GM12872 (cell line): Measurements from ENCODE around the gene KLHL29.

ENCODE experiments used
- TF ChIP-seq, protein P1 (sequence below): IDR thresholded peaks from 3 replicates; pipeline ENCODE4 v1.5.1; 2011; ENCODE audit warnings: low read depth, mild to moderate bottlenecking, low read length, moderate library complexity; ENCODE audit not compliant: insufficient read depth

Gene KLHL29

DNA sequence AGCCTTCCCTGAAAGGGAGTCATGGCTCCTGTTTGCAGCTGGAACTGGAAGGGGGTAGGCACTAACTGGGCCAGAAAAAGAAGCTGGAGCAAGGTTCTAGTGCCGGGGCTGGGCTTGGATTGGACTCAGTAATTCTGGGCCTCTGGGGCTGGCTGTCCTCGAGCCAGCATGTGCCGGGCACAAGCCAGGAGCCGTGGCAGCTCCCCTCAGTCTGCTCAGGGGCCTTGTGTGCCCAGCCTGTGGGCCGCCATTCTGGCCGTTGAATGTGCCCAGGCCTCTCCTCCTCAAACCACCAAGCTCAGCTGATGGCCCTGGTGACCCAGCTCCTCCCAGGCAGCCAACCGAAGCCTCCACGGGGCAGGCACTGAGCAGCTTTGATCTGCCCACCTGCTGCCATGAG lies 119.6 kb downstream of the KLHL29 start:
- TF ChIP-seq, protein P1, sequence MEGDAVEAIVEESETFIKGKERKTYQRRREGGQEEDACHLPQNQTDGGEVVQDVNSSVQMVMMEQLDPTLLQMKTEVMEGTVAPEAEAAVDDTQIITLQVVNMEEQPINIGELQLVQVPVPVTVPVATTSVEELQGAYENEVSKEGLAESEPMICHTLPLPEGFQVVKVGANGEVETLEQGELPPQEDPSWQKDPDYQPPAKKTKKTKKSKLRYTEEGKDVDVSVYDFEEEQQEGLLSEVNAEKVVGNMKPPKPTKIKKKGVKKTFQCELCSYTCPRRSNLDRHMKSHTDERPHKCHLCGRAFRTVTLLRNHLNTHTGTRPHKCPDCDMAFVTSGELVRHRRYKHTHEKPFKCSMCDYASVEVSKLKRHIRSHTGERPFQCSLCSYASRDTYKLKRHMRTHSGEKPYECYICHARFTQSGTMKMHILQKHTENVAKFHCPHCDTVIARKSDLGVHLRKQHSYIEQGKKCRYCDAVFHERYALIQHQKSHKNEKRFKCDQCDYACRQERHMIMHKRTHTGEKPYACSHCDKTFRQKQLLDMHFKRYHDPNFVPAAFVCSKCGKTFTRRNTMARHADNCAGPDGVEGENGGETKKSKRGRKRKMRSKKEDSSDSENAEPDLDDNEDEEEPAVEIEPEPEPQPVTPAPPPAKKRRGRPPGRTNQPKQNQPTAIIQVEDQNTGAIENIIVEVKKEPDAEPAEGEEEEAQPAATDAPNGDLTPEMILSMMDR, result no peak

DNA sequence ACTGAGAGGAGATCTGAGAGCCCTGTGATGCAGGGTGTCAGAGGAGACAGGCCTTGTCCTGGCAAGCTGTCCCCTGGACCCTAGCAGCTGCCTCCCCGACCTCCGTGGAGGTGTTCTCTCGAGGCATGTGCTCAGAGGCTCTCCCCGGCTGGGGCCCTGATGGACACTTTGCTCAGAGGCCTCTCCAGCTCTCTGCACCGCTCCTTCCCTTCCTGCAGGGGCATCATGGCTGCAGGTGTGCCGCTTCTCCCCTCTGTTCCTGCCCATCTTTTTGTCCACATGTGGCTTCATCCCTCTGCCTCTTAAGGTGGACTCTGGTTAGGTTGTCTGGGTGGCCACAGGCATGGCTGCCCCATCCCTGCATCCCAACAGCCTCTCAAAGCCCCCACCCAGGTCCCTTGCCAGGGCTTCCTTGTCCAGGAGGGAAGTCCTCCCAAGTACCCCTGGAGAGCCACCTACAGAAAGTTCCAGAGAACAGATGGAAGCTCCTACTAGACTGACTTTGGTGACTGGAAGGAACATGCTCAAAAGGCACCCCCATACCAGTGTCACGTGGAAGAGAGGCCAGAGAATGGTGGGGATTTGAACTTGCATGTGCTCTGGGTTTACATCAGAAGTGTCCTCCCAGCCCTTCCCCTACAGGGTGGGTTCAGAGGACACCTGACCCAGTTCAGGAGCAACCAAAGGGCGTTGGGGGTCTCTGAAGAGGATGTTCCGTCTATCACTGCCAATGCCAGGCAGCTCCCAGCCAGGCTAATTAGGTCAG lies 120.4 kb downstream of the KLHL29 start:
- TF ChIP-seq, protein P1, result peak; percentile 13; the same call in 1 of the 3 replicates

- TF ChIP-seq, protein P1, result no peak
Observed at GRCh38 chr2:23505984-23506380, 121.0 kb downstream of the KLHL29 start.

DNA sequence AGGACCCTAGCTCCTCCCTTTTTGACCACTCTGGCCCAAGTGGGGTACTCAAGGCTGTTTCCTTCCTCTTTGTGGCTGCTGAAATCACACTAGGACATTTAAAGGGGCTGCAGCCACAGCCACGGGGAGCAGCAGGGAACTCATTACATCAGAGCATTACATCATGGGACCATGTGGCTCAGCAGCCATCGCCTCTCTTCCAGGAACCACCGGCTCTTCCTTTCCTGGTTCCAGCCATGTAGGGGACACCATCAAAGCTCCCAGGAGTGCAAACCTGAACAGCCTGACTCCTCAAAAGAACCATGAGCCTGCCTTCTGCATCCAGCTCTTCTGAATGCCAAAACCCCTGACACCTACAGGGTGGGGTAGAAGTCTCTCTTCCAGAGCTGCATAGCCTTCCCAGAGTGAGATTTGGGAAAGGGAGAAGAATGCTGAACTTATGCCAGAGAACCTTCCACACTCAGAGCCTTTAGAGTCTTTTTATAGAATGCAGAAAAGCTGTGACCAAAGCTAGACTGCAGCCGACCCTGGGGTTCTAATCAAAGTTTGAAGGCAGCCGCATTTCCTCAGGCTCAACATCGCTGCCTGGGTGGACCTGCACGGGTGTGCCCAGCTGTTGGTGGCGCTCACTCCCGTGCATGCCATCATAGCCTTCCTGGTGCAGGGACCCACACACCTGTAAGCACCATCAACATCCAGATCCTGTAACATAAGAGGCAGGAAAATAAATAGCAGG lies 121.7 kb downstream of the KLHL29 start:
- TF ChIP-seq, protein P1, result no peak

GRCh38 chr2:23507267-23508065 lies 122.5 kb downstream of the KLHL29 start:
- TF ChIP-seq, protein P1, result no peak

GRCh38 chr2:23508066-23508390 lies 123.0 kb downstream of the KLHL29 start:
- TF ChIP-seq, protein P1, result no peak

DNA sequence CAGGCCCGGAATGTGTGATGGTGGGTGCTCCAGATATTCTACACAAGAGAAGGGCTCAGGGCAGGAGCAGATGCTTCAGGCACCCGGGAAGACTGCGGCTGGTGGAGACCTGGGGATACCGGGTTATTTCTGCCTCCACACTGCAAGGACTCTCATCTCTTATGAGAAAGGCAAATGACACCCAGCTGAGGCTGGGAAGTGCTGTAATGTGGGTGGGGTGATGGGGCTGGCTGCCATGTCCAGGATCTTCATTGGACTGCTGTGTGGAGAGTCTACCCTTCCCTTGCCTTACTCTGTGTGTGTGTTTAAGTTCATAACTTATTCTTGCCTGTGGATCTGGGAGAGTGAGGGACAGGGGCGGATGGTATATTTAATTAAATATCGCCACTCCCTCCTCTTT lies 124.1 kb downstream of the KLHL29 start:
- TF ChIP-seq, protein P1, result no peak
